Measurements from ENCODE around the gene FNIP2. TPM values are rescaled to one million over a fixed set of nuclear protein-coding genes. Genes with fewer than 3 reads are reported as not detected.

Gene FNIP2
- total and polyA plus RNA-seq, 9 of the 15 experiments (the other 6 are each of a cell fraction or from before 2014, with no cell fraction given) = 1.7 to 15.5 (median 8.3) TPM

GRCh38 chr4:158722917-158723793, 45.7 kb upstream of the FNIP2 start, which contains the start of gene PPID (continued):
- TF ChIP-seq COPS2 (conservative IDR thresholded peaks at IDR 0.05) (no peak), ZBTB1 (CRISPR knock-in tag; IDR thresholded peaks at IDR 0.05; ENCODE audit: borderline replicate concordance, low read depth) (peak; percentile 89), NRF1 (conservative IDR thresholded peaks at IDR 0.05 in 1 of 2, IDR thresholded peaks at IDR 0.05 in 1 of 2) (peak; percentile 57 to 63), PRPF4 (IDR thresholded peaks at IDR 0.05; ENCODE audit: insufficient read depth, low read depth, low read length, poor library complexity, severe bottlenecking) (no peak), MCM5 (IDR thresholded peaks at IDR 0.05; ENCODE audit: low read depth) (no peak), CHCHD3 (CRISPR knock-in tag; IDR thresholded peaks at IDR 0.05) (no peak), ZNF23 (CRISPR knock-in tag; IDR thresholded peaks at IDR 0.05) (no peak), POLR2A (conservative IDR thresholded peaks at IDR 0.05) (peak; percentile 93), MXI1 (IDR thresholded peaks at IDR 0.05; ENCODE audit: low read depth, low read length) (0 out of 2 replicates have a peak, but pooled peaks have one; percentile 59), NELFE (IDR thresholded peaks at IDR 0.05; ENCODE audit: insufficient read depth, insufficient read length) (no peak), IRF9 (tag; IDR thresholded peaks at IDR 0.05) (no peak), CREB5 (CRISPR knock-in tag; IDR thresholded peaks at IDR 0.05) (no peak), BCLAF1 (IDR thresholded peaks at IDR 0.05; ENCODE audit: borderline replicate concordance in 1 of 2, control insufficient read depth in 1 of 2, low read depth in 2 of 2, low read length in 1 of 2) (peak in 1 of 2 experiments; percentile 68; a peak in 1 of 4 replicates), BCL6 (CRISPR knock-in tag; IDR thresholded peaks at IDR 0.05) (no peak), HLTF (IDR thresholded peaks at IDR 0.05) (no peak), ZNF444 (CRISPR knock-in tag; IDR thresholded peaks at IDR 0.05) (no peak), RBM39 (optimal IDR thresholded peaks at IDR 0.05; ENCODE audit: low read depth, low read length) (no peak), POLR3A (IDR thresholded peaks at IDR 0.05; ENCODE audit: borderline replicate concordance, extremely low read depth, insufficient read depth, insufficient read length) (no peak), STAT5B (CRISPR knock-in tag; IDR thresholded peaks at IDR 0.05) (no peak), SMC3 (conservative IDR thresholded peaks at IDR 0.05; ENCODE audit: insufficient read depth, low read depth, low read length) (no peak), ZNF644 (tag; IDR thresholded peaks at IDR 0.05; ENCODE audit: low read depth) (no peak), RFX5 (IDR thresholded peaks at IDR 0.05; ENCODE audit: low read depth, low read length) (no peak), ZZZ3 (IDR thresholded peaks at IDR 0.05) (no peak)

All from K562 (cell line).